Neural progenitor cell (in vitro differentiated cells): ENCODE results near the gene PHF1. TPM values are rescaled to one million over a fixed set of nuclear protein-coding genes. Genes with fewer than 3 reads are reported as not detected.
A peak's percentile ranks its signal among the peaks of the same experiment; 100 is the strongest.

ENCODE experiments used
- DNase-seq: peaks from one replicate; pipeline ENCODE4 v3.0.0-alpha.2; 2016; ENCODE audit warnings: low spot score
- H2AFZ ChIP-seq: fragments of 200-600 bp; sonication (generic); replicated peaks from 2 replicates; pipeline ENCODE4 v1.6.1; 2016; ENCODE audit warnings: antibody characterized with exemption
- H3F3A ChIP-seq: fragments of 200-600 bp; sonication (generic); 2 replicates; pipeline ENCODE4 v1.6.1; 2016; ENCODE audit warnings: antibody characterized with exemption, low read depth
- H3K27ac ChIP-seq: fragments of 200-600 bp; sonication (generic); 2 replicates; pipeline ENCODE4 v1.5.1; 2016; ENCODE audit warnings: mild to moderate bottlenecking
- H3K27me3 ChIP-seq: fragments of 200-600 bp; sonication (generic); 2 replicates; pipeline ENCODE4 v1.6.1; 2016; ENCODE audit warnings: mild to moderate bottlenecking, moderate library complexity
- H3K36me3 ChIP-seq: fragments of 200-600 bp; sonication (generic); 2 replicates; pipeline ENCODE4 v1.5.1; 2016
- H3K4me1 ChIP-seq: fragments of 200-600 bp; sonication (generic); 2 replicates; pipeline ENCODE4 v1.6.1; 2016; ENCODE audit warnings: mixed run types
- H3K4me2 ChIP-seq: fragments of 200-600 bp; sonication (generic); 2 replicates; pipeline ENCODE4 v1.6.1; 2016
- H3K4me3 ChIP-seq: fragments of 200-600 bp; sonication (generic); 2 replicates; pipeline ENCODE4 v1.5.1; 2016
- H3K79me2 ChIP-seq: fragments of 200-600 bp; sonication (generic); 2 replicates; pipeline ENCODE4 v1.6.1; 2016; ENCODE audit warnings: low read depth
- H3K9ac ChIP-seq: fragments of 200-600 bp; sonication (generic); 2 replicates; pipeline ENCODE4 v1.6.1; 2016
- H3K9me3 ChIP-seq: fragments of 200-600 bp; sonication (generic); 2 replicates; pipeline ENCODE4 v1.5.1; 2016; ENCODE audit warnings: low read depth
- H4K20me1 ChIP-seq: fragments of 200-600 bp; sonication (generic); 2 replicates; pipeline ENCODE4 v1.6.1; 2016; ENCODE audit warnings: low read depth
- H3K27ac Mint-ChIP-seq: 3 replicates; pipeline ENCODE4 v1.8.0; 2021; ENCODE audit warnings: mixed read lengths
- H3K27me3 Mint-ChIP-seq: 2 replicates; pipeline ENCODE4 v1.8.0; 2022; ENCODE audit warnings: low read depth, mild to moderate bottlenecking, inconsistent platforms, moderate library complexity, mixed read lengths; ENCODE audit not compliant: insufficient read depth
- H3K36me3 Mint-ChIP-seq: 3 replicates; pipeline ENCODE4 v1.8.0; 2021; ENCODE audit warnings: mixed read lengths
- H3K4me1 Mint-ChIP-seq: 3 replicates; pipeline ENCODE4 v1.8.0; 2021; ENCODE audit warnings: mixed read lengths
- H3K4me3 Mint-ChIP-seq: 3 replicates; pipeline ENCODE4 v1.8.0; 2021; ENCODE audit warnings: mild to moderate bottlenecking, moderate library complexity, mixed read lengths
- H3K9me3 Mint-ChIP-seq: 3 replicates; pipeline ENCODE4 v1.8.0; 2020; ENCODE audit warnings: mixed read lengths
- EZH2 ChIP-seq: fragments of 200-600 bp; sonication (generic); IDR thresholded peaks from 2 replicates; pipeline ENCODE4 v1.6.1; 2017; ENCODE audit warnings: antibody characterized with exemption, mild to moderate bottlenecking, moderate library complexity
- EZH2phosphoT487 ChIP-seq: fragments of 200-600 bp; sonication (generic); IDR thresholded peaks from 2 replicates; pipeline ENCODE4 v1.6.1; 2017; ENCODE audit warnings: antibody characterized with exemption
- total RNA-seq: library from RNA; depleted of rRNA; stranded (reverse); fragments of >200 nt; gene quantifications from 2 replicates; pipeline ENCODE4 v1.2.3, GENCODE V29; 2015; ENCODE audit warnings: low replicate concordance
- TF ChIP-seq, protein P1 (sequence below): fragments of 200-600 bp; sonication (generic); IDR thresholded peaks from 2 replicates; pipeline ENCODE4 v1.5.1; 2017; ENCODE audit warnings: antibody characterized with exemption, mild to moderate bottlenecking

The PHF1 gene
- total RNA-seq, 1 donor from 2014 or later, result 25.6 TPM

DNA sequence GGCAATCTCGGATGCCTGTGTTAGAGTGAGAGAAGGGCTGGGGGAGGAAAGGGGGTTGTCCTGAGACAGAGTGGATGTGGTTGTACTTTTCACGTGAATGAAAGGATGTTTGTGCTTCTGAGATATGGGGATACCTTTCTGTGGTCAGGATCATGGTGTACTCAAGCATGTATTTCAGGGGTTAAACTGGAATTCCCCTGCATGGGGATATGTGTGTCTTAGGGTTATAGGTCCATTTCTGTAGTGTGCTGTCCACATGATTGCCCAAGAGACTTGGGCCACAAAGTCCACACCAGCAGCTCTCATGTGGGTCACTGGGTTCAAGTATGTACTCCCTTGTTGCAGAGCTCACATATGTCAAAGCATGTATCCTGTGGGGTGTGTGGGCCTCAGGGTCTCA is 19.5 kb downstream of the PHF1 start:
- Histone ChIP-seq H3K4me1 (peaks cover 66% of the 10 kb centered on the region), H3F3A (peaks cover 74% of the 10 kb centered on the region), H3K27me3 (no peaks in the 10 kb centered on the region), H3K9ac (no peak overlapping the region), H3K79me2 (peaks cover 89% of the 10 kb centered on the region), H2AFZ (no peak overlapping the region), H3K9me3 (no peaks in the 10 kb centered on the region), H3K4me2 (peak overlapping the region; percentile 97), H3K4me3 (peak overlapping the region; percentile 52), H4K20me1 (peaks cover 65% of the 10 kb centered on the region), H3K36me3 (no peaks in the 10 kb centered on the region), H3K27ac (peak overlapping the region; percentile 32)
- TF ChIP-seq EZH2, result no peak
- TF ChIP-seq EZH2phosphoT487, result no peak
- H3K27me3 Mint-ChIP-seq, result peaks cover 8% of the 10 kb centered on the region
- peak overlapping the region; percentile 61 for H3K27ac Mint-ChIP-seq
- peaks cover 75% of the 10 kb centered on the region for H3K4me1 Mint-ChIP-seq
- peaks cover 7% of the 10 kb centered on the region for H3K36me3 Mint-ChIP-seq
- no peak for DNase-seq
- no peaks in the 10 kb centered on the region for H3K9me3 Mint-ChIP-seq
- peak overlapping the region; percentile 94 for H3K4me3 Mint-ChIP-seq

GRCh38 chr6:33430991-33431879 is 20.4 kb downstream of the PHF1 start:
- no peak overlapping the region for H2AFZ ChIP-seq
- Mint-ChIP-seq H3K4me1 (peaks cover 75% of the 10 kb centered on the region), H3K4me3 (peak overlapping the region; percentile 94), H3K9me3 (no peaks in the 10 kb centered on the region), H3K36me3 (peaks cover 16% of the 10 kb centered on the region), H3K27ac (no peak overlapping the region), H3K27me3 (peaks cover 8% of the 10 kb centered on the region)
- H4K20me1 ChIP-seq, result peaks cover 63% of the 10 kb centered on the region
- H3K79me2 ChIP-seq, result peaks cover 95% of the 10 kb centered on the region
- H3K4me1 ChIP-seq, result peaks cover 66% of the 10 kb centered on the region
- peak; percentile 92 for DNase-seq
- H3F3A ChIP-seq, result peaks cover 65% of the 10 kb centered on the region
- peak overlapping the region; percentile 82 for H3K27ac ChIP-seq
- no peaks in the 10 kb centered on the region for H3K27me3 ChIP-seq
- H3K4me2 ChIP-seq, result peak overlapping the region; percentile 97
- peak overlapping the region; percentile 52 for H3K4me3 ChIP-seq
- peaks cover 4% of the 10 kb centered on the region for H3K36me3 ChIP-seq
- TF ChIP-seq EZH2 (no peak), EZH2phosphoT487 (no peak)
- TF ChIP-seq, protein P1, sequence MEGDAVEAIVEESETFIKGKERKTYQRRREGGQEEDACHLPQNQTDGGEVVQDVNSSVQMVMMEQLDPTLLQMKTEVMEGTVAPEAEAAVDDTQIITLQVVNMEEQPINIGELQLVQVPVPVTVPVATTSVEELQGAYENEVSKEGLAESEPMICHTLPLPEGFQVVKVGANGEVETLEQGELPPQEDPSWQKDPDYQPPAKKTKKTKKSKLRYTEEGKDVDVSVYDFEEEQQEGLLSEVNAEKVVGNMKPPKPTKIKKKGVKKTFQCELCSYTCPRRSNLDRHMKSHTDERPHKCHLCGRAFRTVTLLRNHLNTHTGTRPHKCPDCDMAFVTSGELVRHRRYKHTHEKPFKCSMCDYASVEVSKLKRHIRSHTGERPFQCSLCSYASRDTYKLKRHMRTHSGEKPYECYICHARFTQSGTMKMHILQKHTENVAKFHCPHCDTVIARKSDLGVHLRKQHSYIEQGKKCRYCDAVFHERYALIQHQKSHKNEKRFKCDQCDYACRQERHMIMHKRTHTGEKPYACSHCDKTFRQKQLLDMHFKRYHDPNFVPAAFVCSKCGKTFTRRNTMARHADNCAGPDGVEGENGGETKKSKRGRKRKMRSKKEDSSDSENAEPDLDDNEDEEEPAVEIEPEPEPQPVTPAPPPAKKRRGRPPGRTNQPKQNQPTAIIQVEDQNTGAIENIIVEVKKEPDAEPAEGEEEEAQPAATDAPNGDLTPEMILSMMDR, result no peak
- H3K9me3 ChIP-seq, result no peaks in the 10 kb centered on the region
- peak overlapping the region; percentile 42 for H3K9ac ChIP-seq

DNA sequence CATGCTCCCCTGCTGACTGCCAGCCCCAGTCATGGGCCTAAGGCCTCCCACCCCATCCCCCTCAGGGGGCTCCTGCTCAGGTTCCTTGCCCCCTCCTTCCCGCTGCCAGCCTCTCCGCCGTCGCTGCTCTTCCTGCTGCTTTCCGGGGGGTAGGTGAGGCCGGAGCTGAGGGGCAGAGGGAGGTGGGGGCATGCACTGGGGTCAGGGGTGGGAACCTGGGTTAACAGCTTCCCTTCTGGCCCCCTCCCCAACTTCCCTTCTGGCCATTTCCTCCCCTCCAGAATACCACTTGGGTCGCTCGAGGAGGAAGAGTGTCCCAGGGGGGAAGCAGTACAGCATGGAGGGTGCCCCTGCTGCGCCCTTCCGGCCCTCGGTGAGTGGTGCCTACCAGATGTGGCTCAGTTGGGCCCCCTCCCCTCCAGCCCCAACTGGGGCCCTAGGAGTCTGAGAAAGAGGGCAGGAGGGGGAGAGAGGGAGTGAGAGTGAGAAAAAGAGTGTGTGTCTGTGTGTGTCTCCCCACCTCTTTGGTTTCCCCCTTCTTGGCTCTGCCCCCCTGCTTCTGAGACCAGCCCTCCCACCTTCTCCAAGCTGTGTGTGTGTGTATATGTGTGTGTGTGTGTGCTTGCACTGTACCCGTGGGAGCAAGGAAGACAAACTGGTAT is 21.2 kb downstream of the PHF1 start:
- Histone ChIP-seq H3K9me3 (no peaks in the 10 kb centered on the region), H2AFZ (no peak overlapping the region), H3K36me3 (peaks cover 10% of the 10 kb centered on the region), H3F3A (peaks cover 60% of the 10 kb centered on the region), H3K4me1 (peaks cover 64% of the 10 kb centered on the region), H4K20me1 (peaks cover 55% of the 10 kb centered on the region), H3K27ac (peak overlapping the region; percentile 82), H3K9ac (peak overlapping the region; percentile 42), H3K27me3 (no peaks in the 10 kb centered on the region), H3K4me3 (peak overlapping the region; percentile 52), H3K79me2 (peaks cover 95% of the 10 kb centered on the region), H3K4me2 (peak overlapping the region; percentile 97)
- no peak for TF ChIP-seq EZH2phosphoT487
- H3K27ac Mint-ChIP-seq, result peak overlapping the region; percentile 81
- peak; percentile 25 for DNase-seq
- H3K9me3 Mint-ChIP-seq, result no peaks in the 10 kb centered on the region
- H3K4me1 Mint-ChIP-seq, result peaks cover 69% of the 10 kb centered on the region
- H3K27me3 Mint-ChIP-seq, result peaks cover 8% of the 10 kb centered on the region
- peak overlapping the region; percentile 94 for H3K4me3 Mint-ChIP-seq
- H3K36me3 Mint-ChIP-seq, result peaks cover 22% of the 10 kb centered on the region

- Histone ChIP-seq H3K27ac (peak overlapping the region; percentile 82), H3K4me2 (peak overlapping the region; percentile 97), H4K20me1 (peaks cover 49% of the 10 kb centered on the region), H3K4me1 (peaks cover 59% of the 10 kb centered on the region), H3K9ac (no peak overlapping the region), H3F3A (peaks cover 56% of the 10 kb centered on the region), H3K79me2 (peaks cover 94% of the 10 kb centered on the region), H2AFZ (no peak overlapping the region), H3K27me3 (no peaks in the 10 kb centered on the region), H3K4me3 (peak overlapping the region; percentile 52), H3K9me3 (no peaks in the 10 kb centered on the region), H3K36me3 (peaks cover 11% of the 10 kb centered on the region)
- no peak for DNase-seq
- Mint-ChIP-seq H3K27me3 (peaks cover 8% of the 10 kb centered on the region), H3K36me3 (peaks cover 26% of the 10 kb centered on the region), H3K9me3 (no peaks in the 10 kb centered on the region), H3K4me1 (peaks cover 64% of the 10 kb centered on the region), H3K27ac (peak overlapping the region; percentile 81), H3K4me3 (peak overlapping the region; percentile 94)
- TF ChIP-seq EZH2 (no peak), EZH2phosphoT487 (no peak)
- TF ChIP-seq, protein P1, result no peak
Observed at GRCh38 chr6:33432546-33432945, 21.7 kb downstream of the PHF1 start.
